ACC112 (cell line): ENCODE data around the gene SLC46A2.
A peak's percentile ranks its signal among the peaks of the same experiment; 100 is the strongest.

Experiments
- H2AFZ ChIP-seq: fragments of 200-600 bp; sonication (generic); one replicate; pipeline ENCODE4 v1.6.0; 2017; ENCODE audit warnings: antibody characterized with exemption, low read length; ENCODE audit not compliant: unreplicated experiment
- H3K27ac ChIP-seq: fragments of 200-600 bp; sonication (generic); 2 replicates; pipeline ENCODE4 v1.5.1; 2014; ENCODE audit warnings: low read depth, mild to moderate bottlenecking, antibody characterized with exemption, low read length, moderate library complexity
- H3K27me3 ChIP-seq: fragments of 200-600 bp; sonication (generic); 2 replicates; pipeline ENCODE4 v1.6.1; 2014; ENCODE audit warnings: mild to moderate bottlenecking, antibody characterized with exemption, low read length, moderate library complexity, mixed read lengths; ENCODE audit not compliant: insufficient read depth
- H3K36me3 ChIP-seq: fragments of 200-600 bp; sonication (generic); 2 replicates; pipeline ENCODE4 v1.6.1; 2016; ENCODE audit warnings: mild to moderate bottlenecking, antibody characterized with exemption, low read length, moderate library complexity, mixed read lengths; ENCODE audit not compliant: insufficient read depth
- H3K4me1 ChIP-seq: fragments of 200-600 bp; sonication (generic); one replicate; pipeline ENCODE4 v1.6.1; 2016; ENCODE audit warnings: low read length, mixed read lengths; ENCODE audit not compliant: insufficient read depth, unreplicated experiment, control insufficient read depth
- H3K4me3 ChIP-seq: fragments of 200-600 bp; sonication (generic); 2 replicates; pipeline ENCODE4 v1.5.1; 2014; ENCODE audit warnings: mild to moderate bottlenecking, low read depth, low read length
- H3K79me2 ChIP-seq: fragments of 200-600 bp; sonication (generic); one replicate; pipeline ENCODE4 v1.6.0; 2016; ENCODE audit warnings: low read length; ENCODE audit not compliant: control insufficient read depth, unreplicated experiment, insufficient read depth

Gene SLC46A2

GRCh38 chr9:112860451-112860850, 30.2 kb downstream of the SLC46A2 start:
- Histone ChIP-seq H3K27me3 (no peaks in the 10 kb centered on the region), H2AFZ (no peak overlapping the region), H3K4me1 (peaks cover 31% of the 10 kb centered on the region), H3K79me2 (no peaks in the 10 kb centered on the region), H3K27ac (no peak overlapping the region), H3K36me3 (no peaks in the 10 kb centered on the region), H3K4me3 (no peak overlapping the region)

- H2AFZ ChIP-seq = peak overlapping the region; percentile 23
- no peak overlapping the region for H3K27ac ChIP-seq
- no peak overlapping the region for H3K4me3 ChIP-seq
- no peaks in the 10 kb centered on the region for H3K36me3 ChIP-seq
- H3K4me1 ChIP-seq = peaks cover 30% of the 10 kb centered on the region
- H3K27me3 ChIP-seq = no peaks in the 10 kb centered on the region
- H3K79me2 ChIP-seq = no peaks in the 10 kb centered on the region
Observed at GRCh38 chr9:112858625-112859147, 32.0 kb downstream of the SLC46A2 start.

- Histone ChIP-seq H2AFZ (no peak overlapping the region), H3K4me3 (no peak overlapping the region), H3K27me3 (no peaks in the 10 kb centered on the region), H3K27ac (no peak overlapping the region), H3K36me3 (no peaks in the 10 kb centered on the region), H3K4me1 (peaks cover 23% of the 10 kb centered on the region), H3K79me2 (no peaks in the 10 kb centered on the region)
Observed at GRCh38 chr9:112858005-112858404, 32.7 kb downstream of the SLC46A2 start.

GRCh38 chr9:112856843-112857242, 33.8 kb downstream of the SLC46A2 start:
- no peak overlapping the region for H3K27ac ChIP-seq
- no peak overlapping the region for H2AFZ ChIP-seq

GRCh38 chr9:112856200-112856599, 34.5 kb downstream of the SLC46A2 start:
- Histone ChIP-seq H2AFZ (no peak overlapping the region), H3K79me2 (no peaks in the 10 kb centered on the region), H3K27me3 (no peaks in the 10 kb centered on the region), H3K36me3 (no peaks in the 10 kb centered on the region), H3K27ac (no peak overlapping the region), H3K4me1 (peaks cover 9% of the 10 kb centered on the region), H3K4me3 (no peak overlapping the region)

More at GRCh38 chr9:112856843-112857242, 33.8 kb downstream of the SLC46A2 start:
- Histone ChIP-seq H3K4me3 (no peak overlapping the region), H3K79me2 (no peaks in the 10 kb centered on the region), H3K36me3 (no peaks in the 10 kb centered on the region), H3K4me1 (peaks cover 12% of the 10 kb centered on the region), H3K27me3 (no peaks in the 10 kb centered on the region)

GRCh38 chr9:112854657-112855056, 36.0 kb downstream of the SLC46A2 start:
- no peaks in the 10 kb centered on the region for H3K36me3 ChIP-seq
- H3K4me1 ChIP-seq = peaks cover 7% of the 10 kb centered on the region
- no peaks in the 10 kb centered on the region for H3K79me2 ChIP-seq

GRCh38 chr9:112853882-112854585, 36.6 kb downstream of the SLC46A2 start:
- Histone ChIP-seq H3K79me2 (no peaks in the 10 kb centered on the region), H3K36me3 (no peaks in the 10 kb centered on the region), H2AFZ (no peak overlapping the region), H3K27ac (no peak overlapping the region), H3K4me3 (no peak overlapping the region), H3K4me1 (peaks cover 4% of the 10 kb centered on the region), H3K27me3 (no peaks in the 10 kb centered on the region)

More at GRCh38 chr9:112854657-112855056, 36.0 kb downstream of the SLC46A2 start:
- no peak overlapping the region for H3K4me3 ChIP-seq
- H3K27ac ChIP-seq = no peak overlapping the region
- H3K27me3 ChIP-seq = no peaks in the 10 kb centered on the region
- H2AFZ ChIP-seq = no peak overlapping the region

- Histone ChIP-seq H3K27ac (no peak overlapping the region), H3K36me3 (no peaks in the 10 kb centered on the region), H3K79me2 (no peaks in the 10 kb centered on the region), H3K4me1 (no peaks in the 10 kb centered on the region), H3K27me3 (no peaks in the 10 kb centered on the region), H2AFZ (no peak overlapping the region), H3K4me3 (no peak overlapping the region)
Observed at GRCh38 chr9:112852741-112853504, 37.8 kb downstream of the SLC46A2 start.

- Histone ChIP-seq H3K36me3 (no peaks in the 10 kb centered on the region), H3K79me2 (no peaks in the 10 kb centered on the region), H2AFZ (no peak overlapping the region), H3K4me1 (peaks cover 7% of the 10 kb centered on the region), H3K4me3 (no peak overlapping the region), H3K27ac (no peak overlapping the region), H3K27me3 (no peaks in the 10 kb centered on the region)
Observed at GRCh38 chr9:112850840-112851239, 39.8 kb downstream of the SLC46A2 start.

- Histone ChIP-seq H2AFZ (no peak overlapping the region), H3K27me3 (no peaks in the 10 kb centered on the region), H3K79me2 (no peaks in the 10 kb centered on the region), H3K27ac (no peak overlapping the region), H3K4me3 (no peak overlapping the region), H3K4me1 (peaks cover 14% of the 10 kb centered on the region), H3K36me3 (no peaks in the 10 kb centered on the region)
Observed at GRCh38 chr9:112849363-112849922, 41.2 kb downstream of the SLC46A2 start.
